H9 (cell line): ENCODE data around the gene EFNB2. TPM values are rescaled to one million over a fixed set of nuclear protein-coding genes. Genes with fewer than 3 reads are reported as not detected.

Source experiments
- DNase-seq: peaks from one replicate; pipeline ENCODE4 v3.0.0-alpha.2; 2017
- H2AFZ ChIP-seq: one replicate; pipeline ENCODE4 v1.6.1; 2013; ENCODE audit warnings: mild to moderate bottlenecking, low read length, control low read depth, moderate library complexity
- H2AK5ac ChIP-seq: 2 replicates; pipeline ENCODE4 v1.6.1; 2013; ENCODE audit warnings: low read length, control low read depth, mixed read lengths; ENCODE audit not compliant: insufficient read length
- H2BK120ac ChIP-seq: one replicate; pipeline ENCODE4 v1.6.1; 2013; ENCODE audit warnings: low read depth, mild to moderate bottlenecking, low read length, control low read depth, inconsistent platforms; ENCODE audit not compliant: poor library complexity, severe bottlenecking
- H2BK12ac ChIP-seq: 2 replicates; pipeline ENCODE4 v1.6.1; 2013; ENCODE audit warnings: low read length, control low read depth, mixed read lengths, low read depth; ENCODE audit not compliant: insufficient read length
- H2BK15ac ChIP-seq: 2 replicates; pipeline ENCODE4 v1.6.1; 2013; ENCODE audit warnings: low read depth, low read length, control low read depth
- H2BK20ac ChIP-seq: one replicate; pipeline ENCODE4 v1.6.1; 2013; ENCODE audit warnings: low read depth, mild to moderate bottlenecking, low read length, control low read depth, inconsistent platforms; ENCODE audit not compliant: poor library complexity, severe bottlenecking
- H2BK5ac ChIP-seq: 2 replicates; pipeline ENCODE4 v1.6.1; 2013; ENCODE audit warnings: low read length, control low read depth, mixed read lengths; ENCODE audit not compliant: insufficient read length
- H3K14ac ChIP-seq: 2 replicates; pipeline ENCODE4 v1.6.1; 2013; ENCODE audit warnings: low read length, control low read depth; ENCODE audit not compliant: insufficient read depth
- H3K18ac ChIP-seq: 2 replicates; pipeline ENCODE4 v1.6.1; 2013; ENCODE audit warnings: low read depth, mild to moderate bottlenecking, mixed read lengths, low read length, control low read depth; ENCODE audit not compliant: insufficient read length
- H3K23ac ChIP-seq: 2 replicates; pipeline ENCODE4 v1.6.1; 2013; ENCODE audit warnings: low read length, control low read depth, mixed read lengths, low read depth; ENCODE audit not compliant: insufficient read length
- H3K23me2 ChIP-seq: 2 replicates; pipeline ENCODE4 v1.6.1; 2013; ENCODE audit warnings: low read depth, mild to moderate bottlenecking, mixed read lengths, low read length, control low read depth; ENCODE audit not compliant: insufficient read length, poor library complexity, severe bottlenecking
- H3K27ac ChIP-seq: 2 replicates; pipeline ENCODE4 v1.5.1; 2013; ENCODE audit warnings: low read length, control low read depth, mixed read lengths, low read depth; ENCODE audit not compliant: insufficient read length
- H3K27me3 ChIP-seq: 2 replicates; pipeline ENCODE4 v1.6.1; 2013; ENCODE audit warnings: low read length, control low read depth, inconsistent platforms; ENCODE audit not compliant: insufficient read depth
- H3K4ac ChIP-seq: 2 replicates; pipeline ENCODE4 v1.6.1; 2013; ENCODE audit warnings: low read depth, mild to moderate bottlenecking, control low read depth, inconsistent platforms, low read length, moderate library complexity
- H3K4me1 ChIP-seq: 2 replicates; pipeline ENCODE4 v1.6.1; 2013; ENCODE audit warnings: low read length, control low read depth, inconsistent platforms; ENCODE audit not compliant: insufficient read depth
- H3K4me2 ChIP-seq: 2 replicates; pipeline ENCODE4 v1.6.1; 2013; ENCODE audit warnings: low read length, control low read depth, mixed read lengths; ENCODE audit not compliant: insufficient read length, insufficient read depth
- H3K56ac ChIP-seq: 2 replicates; pipeline ENCODE4 v1.6.1; 2013; ENCODE audit warnings: low read depth, mild to moderate bottlenecking, mixed read lengths, low read length, control low read depth; ENCODE audit not compliant: insufficient read length
- H3K79me1 ChIP-seq: 2 replicates; pipeline ENCODE4 v1.6.1; 2013; ENCODE audit warnings: low read depth, mild to moderate bottlenecking, moderate library complexity, low read length, control low read depth, inconsistent platforms; ENCODE audit not compliant: insufficient read depth, poor library complexity, severe bottlenecking
- H3K79me2 ChIP-seq: 2 replicates; pipeline ENCODE4 v1.6.1; 2013; ENCODE audit warnings: low read length, control low read depth, inconsistent platforms; ENCODE audit not compliant: insufficient read depth
- H3K9ac ChIP-seq: 2 replicates; pipeline ENCODE4 v1.6.1; 2013; ENCODE audit warnings: low read length, control low read depth, mixed read lengths; ENCODE audit not compliant: insufficient read length; ENCODE audit errors: extremely low read depth
- H3K9me3 ChIP-seq: one replicate; pipeline ENCODE4 v1.6.1; 2013; ENCODE audit warnings: low read depth, low read length, inconsistent platforms; ENCODE audit not compliant: control insufficient read depth
- H3T11ph ChIP-seq: one replicate; pipeline ENCODE4 v1.6.1; 2013; ENCODE audit warnings: mild to moderate bottlenecking, low read length, control low read depth, inconsistent platforms
- H4K20me1 ChIP-seq: one replicate; pipeline ENCODE4 v1.6.1; 2013; ENCODE audit not compliant: control insufficient read depth, insufficient read length, insufficient read depth
- H4K5ac ChIP-seq: 2 replicates; pipeline ENCODE4 v1.6.1; 2013; ENCODE audit warnings: low read depth, mild to moderate bottlenecking, mixed read lengths, low read length, control low read depth; ENCODE audit not compliant: insufficient read length
- H4K8ac ChIP-seq: replicated peaks from 2 replicates; pipeline ENCODE4 v1.6.1; 2013; ENCODE audit warnings: low read length, control low read depth, mixed read lengths, low read depth; ENCODE audit not compliant: insufficient read length
- H4K91ac ChIP-seq: 2 replicates; pipeline ENCODE4 v1.6.1; 2013; ENCODE audit warnings: low read depth, mild to moderate bottlenecking, moderate library complexity, mixed read lengths, low read length, control low read depth; ENCODE audit not compliant: insufficient read length
- H3K27ac Mint-ChIP-seq, 3 experiments: 2 replicates in 2 of 3; 3 replicates in 1 of 3; pipeline ENCODE4 v1.8.0; 2020 to 2021; ENCODE audit warnings: mixed read lengths in 3 of 3, mild to moderate bottlenecking in 1 of 3, moderate library complexity in 1 of 3
- H3K27me3 Mint-ChIP-seq: 2 replicates; pipeline ENCODE4 v1.8.0; 2021; ENCODE audit warnings: low read depth, mild to moderate bottlenecking, moderate library complexity, mixed read lengths
- H3K36me3 Mint-ChIP-seq, 3 experiments: 2 replicates in 2 of 3; 3 replicates in 1 of 3; pipeline ENCODE4 v1.8.0; 2020 to 2021; ENCODE audit warnings: low read depth in 3 of 3, mixed read lengths in 3 of 3; ENCODE audit not compliant: insufficient read depth in 1 of 3
- H3K4me1 Mint-ChIP-seq, 2 experiments: 2 replicates each; pipeline ENCODE4 v1.8.0; 2020; ENCODE audit warnings: mixed read lengths in 2 of 2
- H3K4me3 Mint-ChIP-seq, 2 experiments: 2 replicates in 1 of 2; 3 replicates in 1 of 2; pipeline ENCODE4 v1.8.0; 2020 to 2021; ENCODE audit warnings: mild to moderate bottlenecking in 2 of 2, mixed read lengths in 2 of 2, moderate library complexity in 1 of 2
- H3K9me3 Mint-ChIP-seq, 2 experiments: 2 replicates in 1 of 2; 3 replicates in 1 of 2; pipeline ENCODE4 v1.8.0; 2020; ENCODE audit warnings: mild to moderate bottlenecking in 2 of 2, mixed read lengths in 2 of 2, moderate library complexity in 1 of 2
- CTCF ChIP-seq: fragments of 200-600 bp; sonication (generic); conservative IDR thresholded peaks from 3 replicates; pipeline ENCODE4 v1.8.0; 2021; ENCODE audit warnings: antibody characterized with exemption, mild to moderate bottlenecking
- WGBS: extraction: QIAGEN DNeasy Blood & Tissue Kit; methylation state at CpG from one replicate; pipeline ENCODE4 v1.1.7; 2013; ENCODE audit warnings: missing lambda C conversion rate, low lambda C conversion rate, mixed read lengths; ENCODE audit not compliant: insufficient read length; ENCODE audit errors: extremely low coverage; 5-methylcytosine and 5-hydroxymethylcytosine counted together
- total RNA-seq: library from RNA; stranded (reverse); gene quantifications from 2 replicates; pipeline ENCODE4 v1.2.1, GENCODE V29; 2021

Gene EFNB2
- total RNA-seq, 1 experiment from 2014 or later = 12.7 TPM

- H3K23me2 ChIP-seq = no peaks in the 10 kb centered on the region
- H4K20me1 ChIP-seq = no peaks in the 10 kb centered on the region
- H3K9me3 Mint-ChIP-seq = no peaks in the 10 kb centered on the region; a peak in 1 of 5 replicates
- H3K4me1 ChIP-seq = no peaks in the 10 kb centered on the region
- H2BK15ac ChIP-seq = no peak overlapping the region
- H3K23ac ChIP-seq = no peak overlapping the region
- no peaks in the 10 kb centered on the region for H3K9me3 ChIP-seq
- no peak overlapping the region for H2BK5ac ChIP-seq
- no peak overlapping the region for H3K27ac Mint-ChIP-seq
- H2BK12ac ChIP-seq = no peak overlapping the region
- H3K36me3 Mint-ChIP-seq = no peaks in the 10 kb centered on the region
- H3K4me3 Mint-ChIP-seq = no peak overlapping the region
- H3K27ac ChIP-seq = no peak overlapping the region
- H3K9ac ChIP-seq = no peak overlapping the region
- no peak for DNase-seq
- no peak overlapping the region for H2AK5ac ChIP-seq
- H3K18ac ChIP-seq = no peak overlapping the region
- no peak overlapping the region for H3T11ph ChIP-seq
- H2AFZ ChIP-seq = no peak overlapping the region
- no peak overlapping the region for H2BK120ac ChIP-seq
- H4K8ac ChIP-seq = no peak overlapping the region
- peaks cover 3 to 9% of the 10 kb centered on the region in 2 experiments for H3K4me1 Mint-ChIP-seq
- no peak overlapping the region for H3K14ac ChIP-seq
- H3K27me3 ChIP-seq = no peaks in the 10 kb centered on the region
- no peaks in the 10 kb centered on the region for H3K27me3 Mint-ChIP-seq
- WGBS = no CpG with 5 or more reads among the region's 4 CpGs
- H3K4ac ChIP-seq = no peak overlapping the region
- no peak overlapping the region for H4K5ac ChIP-seq
- no peaks in the 10 kb centered on the region for H3K79me2 ChIP-seq
- H3K56ac ChIP-seq = no peak overlapping the region
- no peak overlapping the region for H2BK20ac ChIP-seq
- H4K91ac ChIP-seq = no peak overlapping the region
- no peaks in the 10 kb centered on the region for H3K79me1 ChIP-seq
- H3K4me2 ChIP-seq = no peak overlapping the region
- TF ChIP-seq CTCF = no peak
Measured at GRCh38 chr13:106449096-106449495, 86.4 kb downstream of the EFNB2 start.
